BJ (cell line): ENCODE results near the gene SERPINA6. TPM values are rescaled to one million over a fixed set of nuclear protein-coding genes. Genes with fewer than 3 reads are reported as not detected.

ENCODE experiments used
- CTCF ChIA-PET: fragments of 350-600 bp; formaldehyde crosslinking; extraction: SDS; loops from one replicate; lab custom pipeline; 2021; ENCODE audit warnings: antibody characterized with exemption, inconsistent platforms; lab: Yijun Ruan, JAX
- POLR2A ChIA-PET: fragments of 300-600 bp; sonication (Branson Sonifier 250); formaldehyde crosslinking; extraction: SDS; loops from one replicate; lab custom pipeline; 2021; ENCODE audit warnings: antibody characterized with exemption; lab: Charles Lee
- DNase-seq: peaks from one replicate; pipeline ENCODE4 v3.0.0-alpha.2; 2011; ENCODE audit warnings: low read depth
- H3K27me3 ChIP-seq: 2 replicates; pipeline ENCODE4 v1.6.0; 2011; ENCODE audit warnings: low read length; ENCODE audit not compliant: control insufficient read depth, insufficient read depth
- H3K36me3 ChIP-seq: 2 replicates; pipeline ENCODE4 v1.5.1; 2011; ENCODE audit warnings: low read length; ENCODE audit not compliant: control insufficient read depth, insufficient read depth
- H3K4me3 ChIP-seq: 2 replicates; pipeline ENCODE4 v1.5.1; 2011; ENCODE audit warnings: low read depth, mild to moderate bottlenecking, control low read depth, low read length
- polyA plus RNA-seq: library from polyadenylated mRNA; depleted of rRNA; stranded (reverse); fragments of >200 nt; gene quantifications from 2 replicates; pipeline ENCODE4 v1.2.3, GENCODE V29; 2011
- TF ChIP-seq, protein P1 (sequence below): IDR thresholded peaks from 2 replicates; pipeline ENCODE4 v1.5.1; 2011; ENCODE audit warnings: low read depth, mild to moderate bottlenecking, control low read depth, inconsistent platforms, low read length, moderate library complexity; ENCODE audit not compliant: insufficient read depth

The SERPINA6 gene
- polyA plus RNA-seq, 1 experiment: not detected

- ChIA-PET CTCF (interaction anchor here (0.7 to 1.0 kb wide), 2 partner anchors 8 to 9 kb away, joined by 3 read pairs; partner anchors contain the start of gene SERPINA6), POLR2A (no interaction called here)
- H3K36me3 ChIP-seq: no peaks in the 10 kb centered on the region
- H3K4me3 ChIP-seq: no peak overlapping the region
- no peaks in the 10 kb centered on the region for H3K27me3 ChIP-seq
- no peak for DNase-seq
- TF ChIP-seq, protein P1, sequence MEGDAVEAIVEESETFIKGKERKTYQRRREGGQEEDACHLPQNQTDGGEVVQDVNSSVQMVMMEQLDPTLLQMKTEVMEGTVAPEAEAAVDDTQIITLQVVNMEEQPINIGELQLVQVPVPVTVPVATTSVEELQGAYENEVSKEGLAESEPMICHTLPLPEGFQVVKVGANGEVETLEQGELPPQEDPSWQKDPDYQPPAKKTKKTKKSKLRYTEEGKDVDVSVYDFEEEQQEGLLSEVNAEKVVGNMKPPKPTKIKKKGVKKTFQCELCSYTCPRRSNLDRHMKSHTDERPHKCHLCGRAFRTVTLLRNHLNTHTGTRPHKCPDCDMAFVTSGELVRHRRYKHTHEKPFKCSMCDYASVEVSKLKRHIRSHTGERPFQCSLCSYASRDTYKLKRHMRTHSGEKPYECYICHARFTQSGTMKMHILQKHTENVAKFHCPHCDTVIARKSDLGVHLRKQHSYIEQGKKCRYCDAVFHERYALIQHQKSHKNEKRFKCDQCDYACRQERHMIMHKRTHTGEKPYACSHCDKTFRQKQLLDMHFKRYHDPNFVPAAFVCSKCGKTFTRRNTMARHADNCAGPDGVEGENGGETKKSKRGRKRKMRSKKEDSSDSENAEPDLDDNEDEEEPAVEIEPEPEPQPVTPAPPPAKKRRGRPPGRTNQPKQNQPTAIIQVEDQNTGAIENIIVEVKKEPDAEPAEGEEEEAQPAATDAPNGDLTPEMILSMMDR: no peak
Measured at GRCh38 chr14:94331462-94331861, 8.3 kb upstream of the SERPINA6 start.

DNA sequence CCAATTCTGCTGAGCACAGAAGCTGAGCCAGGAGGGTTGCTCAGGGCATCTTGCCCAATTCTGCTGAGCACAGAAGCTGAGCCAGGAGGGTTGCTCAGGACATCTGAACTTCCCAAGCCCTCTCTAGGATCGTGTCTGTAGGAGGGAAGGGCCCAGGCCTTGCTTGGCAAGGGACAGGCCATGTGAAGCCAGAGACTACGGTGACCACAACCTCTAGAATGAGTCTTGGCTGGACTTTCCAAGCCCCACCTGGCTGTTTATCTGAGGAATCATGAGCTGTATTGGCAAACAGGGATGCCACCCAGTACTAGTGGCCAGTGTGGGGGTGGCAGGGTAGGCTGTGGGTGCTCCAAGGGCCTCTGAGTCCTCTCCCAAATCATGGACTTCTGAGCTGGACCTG, 7.7 kb upstream of the SERPINA6 start:
- POLR2A ChIA-PET: no interaction called here
- H3K27me3 ChIP-seq: no peaks in the 10 kb centered on the region
- CTCF ChIA-PET: no interaction called here
- no peaks in the 10 kb centered on the region for H3K36me3 ChIP-seq
- no peak for DNase-seq
- TF ChIP-seq, protein P1: no peak
- no peak overlapping the region for H3K4me3 ChIP-seq

DNA sequence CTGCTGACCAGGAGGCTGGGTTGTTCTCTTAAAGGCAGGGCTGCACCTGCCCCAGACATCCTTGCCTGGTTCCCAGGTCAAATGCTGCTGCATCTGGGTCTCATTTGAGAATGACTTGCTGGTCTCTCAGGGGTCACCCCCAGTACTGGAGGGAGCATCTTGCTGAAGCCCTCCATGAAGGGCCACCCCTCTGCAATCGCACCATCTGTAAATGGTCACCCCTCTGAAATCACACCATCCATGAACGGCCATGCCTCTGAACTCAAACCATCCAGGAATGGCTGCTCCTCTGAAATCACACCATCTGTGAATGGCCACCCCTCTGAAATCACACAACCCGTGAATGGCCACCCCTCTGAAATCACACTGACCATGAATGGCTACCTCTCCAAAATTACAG, 7.3 kb upstream of the SERPINA6 start:
- DNase-seq: no peak
- ChIA-PET POLR2A (no interaction called here), CTCF (no interaction called here)
- Histone ChIP-seq H3K36me3 (no peaks in the 10 kb centered on the region), H3K27me3 (no peaks in the 10 kb centered on the region), H3K4me3 (no peak overlapping the region)
- TF ChIP-seq, protein P1: no peak

DNA sequence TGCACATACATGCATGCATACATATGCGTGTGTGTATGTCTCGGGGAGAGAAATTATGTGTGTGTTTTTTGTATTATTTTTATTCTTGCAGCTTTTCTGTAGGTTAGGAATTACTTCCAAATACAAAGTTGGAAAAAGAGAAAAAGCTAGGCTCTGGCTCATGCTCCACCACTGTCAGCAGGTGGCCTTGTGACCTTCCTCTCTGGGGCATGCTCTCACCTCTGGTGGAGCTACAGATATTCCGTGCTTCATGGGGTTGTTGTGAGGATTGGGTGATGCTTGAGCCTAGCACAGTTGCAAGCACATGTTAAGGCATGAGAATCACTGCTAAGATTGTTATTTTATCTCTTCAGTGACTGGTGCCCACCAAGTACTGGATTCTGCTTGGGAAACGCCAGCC, 6.7 kb upstream of the SERPINA6 start:
- no peak overlapping the region for H3K4me3 ChIP-seq
- CTCF ChIA-PET: no interaction called here

DNA sequence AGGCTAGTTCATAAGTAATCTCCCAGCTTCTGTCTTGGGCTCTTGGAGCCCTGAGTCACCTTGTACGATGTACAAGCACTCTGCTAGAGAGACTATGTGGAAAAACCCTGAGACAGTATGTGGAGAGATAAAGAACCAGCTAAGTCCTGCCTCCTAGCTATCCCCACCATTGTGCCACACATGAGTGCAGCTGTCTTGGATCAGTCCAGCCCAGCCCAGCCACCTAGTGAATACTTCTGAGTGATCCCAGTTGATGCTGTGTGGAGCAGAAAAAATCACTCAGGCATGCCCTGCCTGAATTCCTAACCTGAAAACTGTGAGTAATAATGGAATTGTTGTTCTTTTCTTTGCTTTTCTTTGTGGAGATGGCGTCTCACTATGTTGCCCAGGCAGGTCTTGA, 5.1 kb upstream of the SERPINA6 start:
- TF ChIP-seq, protein P1: no peak
- no peak for DNase-seq
- no peaks in the 10 kb centered on the region for H3K36me3 ChIP-seq
- ChIA-PET CTCF (no interaction called here), POLR2A (no interaction called here)
- no peaks in the 10 kb centered on the region for H3K27me3 ChIP-seq
- no peak overlapping the region for H3K4me3 ChIP-seq

More for the DNA sequence above, 6.7 kb upstream of the SERPINA6 start:
- POLR2A ChIA-PET: no interaction called here
- TF ChIP-seq, protein P1: no peak
- no peaks in the 10 kb centered on the region for H3K27me3 ChIP-seq
- DNase-seq: no peak
- H3K36me3 ChIP-seq: no peaks in the 10 kb centered on the region
